ENCODE measurements around the gene MATN4. TPM values are rescaled to one million over a fixed set of nuclear protein-coding genes. Genes with fewer than 3 reads are reported as not detected.

MATN4 gene
- total RNA-seq, 1 donor = not detected

GRCh38 chr20:45293041-45294002 lies 14.8 kb downstream of the MATN4 start:
- Histone ChIP-seq H3K4me1 (ENCODE audit: insufficient read depth, low read length) (peaks cover 19% of the 10 kb centered on the region), H3K27me3 (ENCODE audit: insufficient read depth, low read length) (peaks cover 18% of the 10 kb centered on the region), H3K4me3 (ENCODE audit: low read length) (peak overlapping the region; percentile 32), H3K9me3 (ENCODE audit: low read depth, low read length) (no peaks in the 10 kb centered on the region)

GRCh38 chr20:45292343-45292742 lies 15.8 kb downstream of the MATN4 start:
- H3K4me1 ChIP-seq (ENCODE audit: insufficient read depth, low read length) = peaks cover 19% of the 10 kb centered on the region
- H3K4me3 ChIP-seq (ENCODE audit: low read length) = no peak overlapping the region
- peaks cover 18% of the 10 kb centered on the region for H3K27me3 ChIP-seq (ENCODE audit: insufficient read depth, low read length)
- no peaks in the 10 kb centered on the region for H3K9me3 ChIP-seq (ENCODE audit: low read depth, low read length)

- Histone ChIP-seq H3K4me1 (ENCODE audit: insufficient read depth, low read length) (peaks cover 19% of the 10 kb centered on the region), H3K4me3 (ENCODE audit: low read length) (no peak overlapping the region), H3K9me3 (ENCODE audit: low read depth, low read length) (no peaks in the 10 kb centered on the region), H3K27me3 (ENCODE audit: insufficient read depth, low read length) (peaks cover 18% of the 10 kb centered on the region)
Measured at GRCh38 chr20:45291526-45291925, 16.6 kb downstream of the MATN4 start.

GRCh38 chr20:45290677-45291355 lies 17.3 kb downstream of the MATN4 start:
- Histone ChIP-seq H3K27me3 (ENCODE audit: insufficient read depth, low read length) (peaks cover 18% of the 10 kb centered on the region), H3K4me3 (ENCODE audit: low read length) (no peak overlapping the region), H3K4me1 (ENCODE audit: insufficient read depth, low read length) (peaks cover 19% of the 10 kb centered on the region), H3K9me3 (ENCODE audit: low read depth, low read length) (no peaks in the 10 kb centered on the region)

- Histone ChIP-seq H3K4me3 (ENCODE audit: low read length) (no peak overlapping the region), H3K4me1 (ENCODE audit: insufficient read depth, low read length) (peaks cover 19% of the 10 kb centered on the region), H3K27me3 (ENCODE audit: insufficient read depth, low read length) (peaks cover 18% of the 10 kb centered on the region), H3K9me3 (ENCODE audit: low read depth, low read length) (no peaks in the 10 kb centered on the region)
Measured at GRCh38 chr20:45289942-45290676, 18.0 kb downstream of the MATN4 start.

- peaks cover 15% of the 10 kb centered on the region for H3K4me1 ChIP-seq (ENCODE audit: insufficient read depth, low read length)
- H3K27me3 ChIP-seq (ENCODE audit: insufficient read depth, low read length) = peaks cover 8% of the 10 kb centered on the region
- no peak overlapping the region for H3K4me3 ChIP-seq (ENCODE audit: low read length)
- no peaks in the 10 kb centered on the region for H3K9me3 ChIP-seq (ENCODE audit: low read depth, low read length)
Measured at GRCh38 chr20:45288860-45289259, 19.2 kb downstream of the MATN4 start.

GRCh38 chr20:45288376-45288775 lies 19.7 kb downstream of the MATN4 start:
- H3K4me1 ChIP-seq (ENCODE audit: insufficient read depth, low read length) = peaks cover 12% of the 10 kb centered on the region
- no peaks in the 10 kb centered on the region for H3K9me3 ChIP-seq (ENCODE audit: low read depth, low read length)
- H3K27me3 ChIP-seq (ENCODE audit: insufficient read depth, low read length) = peaks cover 7% of the 10 kb centered on the region
- no peak overlapping the region for H3K4me3 ChIP-seq (ENCODE audit: low read length)

GRCh38 chr20:45283551-45284057 lies 24.5 kb downstream of the MATN4 start:
- no peaks in the 10 kb centered on the region for H3K4me1 ChIP-seq (ENCODE audit: insufficient read depth, low read length)
- H3K27me3 ChIP-seq (ENCODE audit: insufficient read depth, low read length) = no peaks in the 10 kb centered on the region
- H3K9me3 ChIP-seq (ENCODE audit: low read depth, low read length) = no peaks in the 10 kb centered on the region
- no peak overlapping the region for H3K4me3 ChIP-seq (ENCODE audit: low read length)

GRCh38 chr20:45282700-45283550 lies 25.2 kb downstream of the MATN4 start:
- H3K4me1 ChIP-seq (ENCODE audit: insufficient read depth, low read length) = no peaks in the 10 kb centered on the region
- no peak overlapping the region for H3K4me3 ChIP-seq (ENCODE audit: low read length)
- no peaks in the 10 kb centered on the region for H3K9me3 ChIP-seq (ENCODE audit: low read depth, low read length)
- no peaks in the 10 kb centered on the region for H3K27me3 ChIP-seq (ENCODE audit: insufficient read depth, low read length)

GRCh38 chr20:45279992-45280391 lies 28.1 kb downstream of the MATN4 start:
- no peaks in the 10 kb centered on the region for H3K9me3 ChIP-seq (ENCODE audit: low read depth, low read length)
- no peaks in the 10 kb centered on the region for H3K4me1 ChIP-seq (ENCODE audit: insufficient read depth, low read length)
- peaks cover 4% of the 10 kb centered on the region for H3K27me3 ChIP-seq (ENCODE audit: insufficient read depth, low read length)
- no peak overlapping the region for H3K4me3 ChIP-seq (ENCODE audit: low read length)

GRCh38 chr20:45275338-45275737 lies 32.8 kb downstream of the MATN4 start:
- Histone ChIP-seq H3K9me3 (ENCODE audit: low read depth, low read length) (no peaks in the 10 kb centered on the region), H3K4me1 (ENCODE audit: insufficient read depth, low read length) (no peaks in the 10 kb centered on the region), H3K27me3 (ENCODE audit: insufficient read depth, low read length) (peaks cover 10% of the 10 kb centered on the region), H3K4me3 (ENCODE audit: low read length) (no peak overlapping the region)

- H3K4me1 ChIP-seq (ENCODE audit: insufficient read depth, low read length) = no peaks in the 10 kb centered on the region
- peaks cover 9% of the 10 kb centered on the region for H3K27me3 ChIP-seq (ENCODE audit: insufficient read depth, low read length)
Measured at GRCh38 chr20:45269754-45270270, 38.3 kb downstream of the MATN4 start.

GRCh38 chr20:45269056-45269455 lies 39.0 kb downstream of the MATN4 start:
- Histone ChIP-seq H3K27me3 (ENCODE audit: insufficient read depth, low read length) (peaks cover 6% of the 10 kb centered on the region), H3K4me3 (ENCODE audit: low read length) (no peak overlapping the region), H3K4me1 (ENCODE audit: insufficient read depth, low read length) (no peaks in the 10 kb centered on the region), H3K9me3 (ENCODE audit: low read depth, low read length) (no peaks in the 10 kb centered on the region)

More at GRCh38 chr20:45269754-45270270, 38.3 kb downstream of the MATN4 start:
- Histone ChIP-seq H3K4me3 (ENCODE audit: low read length) (no peak overlapping the region), H3K9me3 (ENCODE audit: low read depth, low read length) (no peaks in the 10 kb centered on the region)

GRCh38 chr20:45268531-45268930 lies 39.6 kb downstream of the MATN4 start:
- Histone ChIP-seq H3K9me3 (ENCODE audit: low read depth, low read length) (no peaks in the 10 kb centered on the region), H3K4me1 (ENCODE audit: insufficient read depth, low read length) (no peaks in the 10 kb centered on the region), H3K27me3 (ENCODE audit: insufficient read depth, low read length) (peaks cover 7% of the 10 kb centered on the region), H3K4me3 (ENCODE audit: low read length) (no peak overlapping the region)
